HepG2 (cell line): ENCODE results near the gene GRAMD1B. TPM values are rescaled to one million over a fixed set of nuclear protein-coding genes. Genes with fewer than 3 reads are reported as not detected.

Experiments
- ATAC-seq: fragments of 200-7000 bp; cut with Tn5 transposase; 3 replicates; pipeline ENCODE4 v1.9.1; 2020; ENCODE audit warnings: mild to moderate bottlenecking, moderate library complexity
- BruUV-seq: library from RNA; stranded (reverse); fragments of 400-500 nt; replicated peaks from 2 replicates; lab custom pipeline; 2021; lab: Mats Ljungman, UMichigan
- CTCF ChIA-PET: fragments of 300-600 bp; formaldehyde crosslinking; extraction: SDS; loops from one replicate; lab custom pipeline; 2021; ENCODE audit warnings: low total read pairs, inconsistent platforms, low intra/inter-chr PET ratio; lab: Yijun Ruan, JAX
- POLR2A ChIA-PET: fragments of 350-600 bp; sonication (Branson Sonifier 250); formaldehyde crosslinking; loops from one replicate; lab custom pipeline; 2020; ENCODE audit warnings: antibody characterized with exemption, inconsistent platforms; lab: Yijun Ruan, JAX
- DNase-seq: peaks from one replicate; pipeline ENCODE4 v3.0.0-alpha.2; 2015; ENCODE audit warnings: low spot score
- FAIRE-seq: peaks from 3 replicates; lab custom pipeline; 2011; peaks lifted over from hg19 to GRCh38; lab: Jason Lieb, UNC
- H2AFZ ChIP-seq: one replicate; pipeline ENCODE4 v1.6.1; 2011; ENCODE audit warnings: low read length, inconsistent platforms
- H3K27ac ChIP-seq: fragments of 300-600 bp; 3 replicates; pipeline ENCODE4 v1.8.0; 2011; ENCODE audit warnings: mixed run types, mild to moderate bottlenecking, mixed read lengths, low read length, inconsistent platforms; ENCODE audit not compliant: insufficient read depth; ENCODE audit errors: extremely low read length
- H3K27me3 ChIP-seq, 2 experiments: fragments of 200-600 bp in 1 of 2; 2 replicates in 1 of 2; 3 replicates in 1 of 2; pipeline versions ENCODE4 v1.6.0 to v1.8.0; 2011; ENCODE audit warnings: low read length in 2 of 2, mild to moderate bottlenecking in 2 of 2, moderate library complexity in 2 of 2, inconsistent platforms in 1 of 2; ENCODE audit not compliant: insufficient read depth in 2 of 2, control insufficient read depth in 1 of 2
- H3K36me3 ChIP-seq, 2 experiments: fragments of 200-600 bp in 1 of 2; replicated peaks in 1 of 2; 2 replicates in 1 of 2; 3 replicates in 1 of 2; pipeline versions ENCODE4 v1.5.1 to v1.8.0; 2011; ENCODE audit warnings: low read length in 2 of 2, inconsistent platforms in 1 of 2; ENCODE audit not compliant: insufficient read depth in 2 of 2, control insufficient read depth in 1 of 2
- H3K4me1 ChIP-seq: 2 replicates; pipeline ENCODE4 v1.5.1; 2012; ENCODE audit warnings: low read length, inconsistent platforms; ENCODE audit not compliant: insufficient read depth
- H3K4me2 ChIP-seq: 2 replicates; pipeline ENCODE4 v1.6.0; 2011; ENCODE audit warnings: low read depth, low read length, inconsistent platforms
- H3K4me3 ChIP-seq, 3 experiments: fragments of 200-600 bp in 1 of 3; sonication (generic), shearing (Covaris generic) in 1 of 3; replicated peaks in 1 of 3; 2 replicates each; pipeline ENCODE4 v1.5.1; 2011 to 2016; ENCODE audit warnings: low read length in 3 of 3, inconsistent platforms in 2 of 3, low read depth in 2 of 3, mild to moderate bottlenecking in 2 of 3, control low read depth in 1 of 3, mixed read lengths in 1 of 3; ENCODE audit not compliant: insufficient read depth in 1 of 3
- H3K79me2 ChIP-seq: one replicate; pipeline ENCODE4 v1.6.1; 2011; ENCODE audit warnings: low read length, inconsistent platforms; ENCODE audit not compliant: insufficient read depth
- H3K9ac ChIP-seq: 2 replicates; pipeline ENCODE4 v1.6.0; 2011; ENCODE audit warnings: mild to moderate bottlenecking, low read depth, low read length, inconsistent platforms; ENCODE audit not compliant: insufficient read depth
- H3K9me3 ChIP-seq: 2 replicates; pipeline ENCODE4 v1.5.1; 2012; ENCODE audit warnings: mild to moderate bottlenecking, low read length
- H4K20me1 ChIP-seq: 2 replicates; pipeline ENCODE4 v1.6.0; 2011; ENCODE audit warnings: inconsistent platforms, mild to moderate bottlenecking, low read length, moderate library complexity; ENCODE audit not compliant: insufficient read depth
- ARNT2 ChIP-seq: sonication (generic); formaldehyde crosslinking; IDR thresholded peaks from 2 replicates; pipeline ENCODE4 v1.8.0; 2022; ENCODE audit warnings: mild to moderate bottlenecking, low read depth, missing genetic modification reagents, moderate library complexity
- GABPB1 ChIP-seq: IDR thresholded peaks from 2 replicates; pipeline ENCODE4 v1.6.1; 2016; ENCODE audit warnings: mild to moderate bottlenecking, missing genetic modification reagents, moderate library complexity, missing compliant biosample characterization
- SNAI1 ChIP-seq: sonication (generic); formaldehyde crosslinking; IDR thresholded peaks from 2 replicates; pipeline ENCODE4 v1.5.0; 2020; ENCODE audit warnings: mild to moderate bottlenecking, missing genetic modification reagents, borderline replicate concordance
- SP140L ChIP-seq: sonication (generic); formaldehyde crosslinking; IDR thresholded peaks from 2 replicates; pipeline ENCODE4 v1.4.0; 2020; ENCODE audit warnings: missing genetic modification reagents, borderline replicate concordance
- SPEN ChIP-seq: sonication (generic); formaldehyde crosslinking; IDR thresholded peaks from 2 replicates; pipeline ENCODE4 v1.5.1; 2020; ENCODE audit warnings: low read depth, mild to moderate bottlenecking, missing genetic modification reagents
- TBX2 ChIP-seq: sonication (generic); formaldehyde crosslinking; IDR thresholded peaks from 2 replicates; pipeline ENCODE4 v1.5.0; 2020; ENCODE audit warnings: missing genetic modification reagents, mild to moderate bottlenecking, borderline replicate concordance
- TP53 ChIP-seq: sonication (generic); formaldehyde crosslinking; conservative IDR thresholded peaks from 2 replicates; pipeline ENCODE4 v1.4.0; 2020; ENCODE audit warnings: missing genetic modification reagents
- ZBTB3 ChIP-seq: sonication (generic); formaldehyde crosslinking; IDR thresholded peaks from 2 replicates; pipeline ENCODE4 v1.4.0; 2020; ENCODE audit warnings: low read depth, mild to moderate bottlenecking, moderate library complexity, missing genetic modification reagents, borderline replicate concordance
- ZNF124 ChIP-seq: sonication (generic); formaldehyde crosslinking; IDR thresholded peaks from 2 replicates; pipeline ENCODE4 v1.4.0; 2020; ENCODE audit warnings: missing genetic modification reagents
- ZNF558 ChIP-seq: sonication (generic); formaldehyde crosslinking; IDR thresholded peaks from 2 replicates; pipeline ENCODE4 v1.9.0; 2022; ENCODE audit warnings: mild to moderate bottlenecking, missing genetic modification reagents, borderline replicate concordance
- WGBS: methylation state at CpG from one replicate; pipeline ENCODE4 v1.1.6; 2017; ENCODE audit warnings: low lambda C conversion rate; 5-methylcytosine and 5-hydroxymethylcytosine counted together
- in situ Hi-C: cut with HindIII; loops from 2 replicates; pipeline ENCODE4 v1.10.0; 2017; ENCODE audit warnings: low pct_unique_long_range_greater_than_20kb; ENCODE audit not compliant: extremely low pct_ligation_motif_present
- intact Hi-C: fragments of 100-400 bp; cut with micrococcal nuclease; formaldehyde crosslinking; loops from one replicate; pipeline ENCODE4 v1.10.0; 2022; ENCODE audit not compliant: unreplicated experiment
- polyA plus RNA-seq, 8 experiments: library from polyadenylated mRNA; depleted of rRNA in 3 of 8; stranded (reverse) in 7 of 8; unstranded in 1 of 8; fragments of >200 nt; fragmentation: Illumina TruSeq in 4 of 8; extraction: Trizol in 4 of 8; gene quantifications; 2 replicates each; pipeline versions ENCODE4 v1.2.1 to v1.2.3, GENCODE V29; 2011 to 2016; ENCODE audit warnings: low read depth in 4 of 8, missing spikeins in 1 of 8, mixed read lengths in 1 of 8; ENCODE audit not compliant: insufficient read depth in 1 of 8
- total RNA-seq, 5 experiments: library from RNA; depleted of rRNA; stranded (reverse); fragments of >200 nt; fragmentation: Illumina TruSeq; extraction: Trizol; gene quantifications; 2 replicates each; pipeline ENCODE4 v1.2.3, GENCODE V29; 2016; ENCODE audit warnings: low read depth in 1 of 5
- TF ChIP-seq, protein P1 (sequence below): sonication (generic); formaldehyde crosslinking; IDR thresholded peaks from 2 replicates; pipeline ENCODE4 v1.8.0; 2022; ENCODE audit warnings: missing genetic modification reagents, mild to moderate bottlenecking, moderate library complexity, borderline replicate concordance

Gene GRAMD1B
- total and polyA plus RNA-seq, 2 of the 13 experiments (the other 11 are each of a cell fraction or from before 2014, with no cell fraction given) = 0.12 TPM; not detected in 1

DNA sequence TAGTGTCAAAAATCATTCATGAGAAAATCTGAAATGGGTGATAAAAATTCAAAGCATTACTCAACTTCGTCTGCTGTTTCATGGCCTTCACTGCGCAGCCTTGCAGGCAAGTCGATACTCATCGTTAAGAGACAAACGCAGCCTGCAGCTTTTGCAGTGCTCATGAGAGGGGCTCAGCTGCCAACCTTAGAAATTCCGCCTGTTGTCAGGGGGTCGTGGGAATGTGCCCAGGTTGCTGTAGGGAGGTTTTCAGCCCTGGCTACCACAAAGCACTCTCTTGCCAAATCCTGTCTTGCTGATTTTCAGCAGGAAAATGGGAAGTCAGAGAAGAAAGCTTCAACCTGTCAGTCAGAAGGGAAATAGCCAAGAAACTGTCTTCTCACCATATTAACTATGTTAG lies 25.4 kb upstream of the GRAMD1B start:
- BruUV-seq = no TSS peak
- Histone ChIP-seq H3K9me3 (no peaks in the 10 kb centered on the region), H3K4me3 (no peak overlapping the region), H3K9ac (no peak overlapping the region), H3K4me1 (no peaks in the 10 kb centered on the region), H2AFZ (no peak overlapping the region), H3K79me2 (no peaks in the 10 kb centered on the region), H3K4me2 (no peak overlapping the region), H3K27ac (no peak overlapping the region), H4K20me1 (no peaks in the 10 kb centered on the region), H3K27me3 (peaks cover 0 to 16% of the 10 kb centered on the region in 2 experiments; a peak in 1 of 5 replicates), H3K36me3 (no peaks in the 10 kb centered on the region)
- POLR2A ChIA-PET = no interaction called here
- intact Hi-C loops = no loop called here
- in situ Hi-C loops = loop anchor here (5.0 kb wide), 1 partner anchor 73 kb away; no protein-coding TSS in a partner anchor
- TF ChIP-seq GABPB1 (no peak), SPEN (no peak), SNAI1 (CRISPR knock-in tag) (no peak), TBX2 (CRISPR knock-in tag) (no peak), ZNF558 (no peak), SP140L (no peak), TP53 (CRISPR knock-in tag) (no peak), ARNT2 (no peak), ZNF124 (no peak), ZBTB3 (no peak)
- TF ChIP-seq, protein P1, sequence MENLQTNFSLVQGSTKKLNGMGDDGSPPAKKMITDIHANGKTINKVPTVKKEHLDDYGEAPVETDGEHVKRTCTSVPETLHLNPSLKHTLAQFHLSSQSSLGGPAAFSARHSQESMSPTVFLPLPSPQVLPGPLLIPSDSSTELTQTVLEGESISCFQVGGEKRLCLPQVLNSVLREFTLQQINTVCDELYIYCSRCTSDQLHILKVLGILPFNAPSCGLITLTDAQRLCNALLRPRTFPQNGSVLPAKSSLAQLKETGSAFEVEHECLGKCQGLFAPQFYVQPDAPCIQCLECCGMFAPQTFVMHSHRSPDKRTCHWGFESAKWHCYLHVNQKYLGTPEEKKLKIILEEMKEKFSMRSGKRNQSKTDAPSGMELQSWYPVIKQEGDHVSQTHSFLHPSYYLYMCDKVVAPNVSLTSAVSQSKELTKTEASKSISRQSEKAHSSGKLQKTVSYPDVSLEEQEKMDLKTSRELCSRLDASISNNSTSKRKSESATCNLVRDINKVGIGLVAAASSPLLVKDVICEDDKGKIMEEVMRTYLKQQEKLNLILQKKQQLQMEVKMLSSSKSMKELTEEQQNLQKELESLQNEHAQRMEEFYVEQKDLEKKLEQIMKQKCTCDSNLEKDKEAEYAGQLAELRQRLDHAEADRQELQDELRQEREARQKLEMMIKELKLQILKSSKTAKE (CRISPR knock-in tag) = no peak
- no peak for DNase-seq
- CTCF ChIA-PET = no interaction called here
- WGBS = 12% methylated on average over 7 of the region's 7 CpGs
- FAIRE-seq = no peak
- no peak for ATAC-seq
